ENCODE measurements around the gene CDH20.
"Not testable (repeated sequence)": the region's sequence is repeated elsewhere in the genome, so short reads cannot be mapped to it uniquely, and the experiment has no call there.

CDH20 gene

GRCh38 chr18:61340148-61340547, 6.9 kb downstream of the CDH20 start:
- no peak for DNase-seq (ENCODE audit: extremely low read depth in 1 of 2, low read depth in 1 of 2)

- DNase-seq (ENCODE audit: extremely low read depth in 1 of 2, low read depth in 1 of 2), result no peak
These were observed 15.0 kb downstream of the CDH20 start for GRCh38 chr18:61348230-61348629.

GRCh38 chr18:61350578-61350977, 17.3 kb downstream of the CDH20 start:
- no peak for DNase-seq (ENCODE audit: extremely low read depth in 1 of 2, low read depth in 1 of 2)

GRCh38 chr18:61352059-61352458, 18.8 kb downstream of the CDH20 start:
- no peak for DNase-seq (ENCODE audit: extremely low read depth in 1 of 2, low read depth in 1 of 2)

- DNase-seq (ENCODE audit: extremely low read depth in 1 of 2, low read depth in 1 of 2), result no peak
These were observed 19.4 kb downstream of the CDH20 start for GRCh38 chr18:61352611-61353010.

GRCh38 chr18:61360404-61361383, 27.5 kb downstream of the CDH20 start:
- no peak for DNase-seq (ENCODE audit: extremely low read depth in 1 of 2, low read depth in 1 of 2)

GRCh38 chr18:61362511-61362910, 29.3 kb downstream of the CDH20 start:
- DNase-seq (ENCODE audit: extremely low read depth in 1 of 2, low read depth in 1 of 2), result no peak

GRCh38 chr18:61364953-61365352, 31.7 kb downstream of the CDH20 start:
- no peak for DNase-seq (ENCODE audit: extremely low read depth in 1 of 2, low read depth in 1 of 2)

- DNase-seq (ENCODE audit: extremely low read depth in 1 of 2, low read depth in 1 of 2), result no peak
These were observed 34.8 kb downstream of the CDH20 start for GRCh38 chr18:61368001-61368400.

- DNase-seq (ENCODE audit: extremely low read depth in 1 of 2, low read depth in 1 of 2), result not testable (repeated sequence)
These were observed 36.4 kb downstream of the CDH20 start for GRCh38 chr18:61369671-61370070.

- no peak for DNase-seq (ENCODE audit: extremely low read depth in 1 of 2, low read depth in 1 of 2)
These were observed 37.9 kb downstream of the CDH20 start for GRCh38 chr18:61371111-61371510.

- no peak for DNase-seq (ENCODE audit: extremely low read depth in 1 of 2, low read depth in 1 of 2)
These were observed 46.6 kb downstream of the CDH20 start for GRCh38 chr18:61379827-61380226.

- no peak for DNase-seq (ENCODE audit: extremely low read depth in 1 of 2, low read depth in 1 of 2)
These were observed 54.8 kb downstream of the CDH20 start for GRCh38 chr18:61388010-61388409.

GRCh38 chr18:61394983-61395382, 61.8 kb downstream of the CDH20 start:
- no peak for DNase-seq (ENCODE audit: extremely low read depth in 1 of 2, low read depth in 1 of 2)

- DNase-seq (ENCODE audit: extremely low read depth in 1 of 2, low read depth in 1 of 2), result no peak
These were observed 64.0 kb downstream of the CDH20 start for GRCh38 chr18:61397222-61397621.

- DNase-seq (ENCODE audit: extremely low read depth in 1 of 2, low read depth in 1 of 2), result no peak
These were observed 65.9 kb downstream of the CDH20 start for GRCh38 chr18:61398961-61399705.

- no peak for DNase-seq (ENCODE audit: extremely low read depth in 1 of 2, low read depth in 1 of 2)
These were observed 66.9 kb downstream of the CDH20 start for GRCh38 chr18:61400016-61400635.

GRCh38 chr18:61400716-61401115, 67.5 kb downstream of the CDH20 start:
- no peak for DNase-seq (ENCODE audit: extremely low read depth in 1 of 2, low read depth in 1 of 2)

GRCh38 chr18:61402726-61403125, 69.5 kb downstream of the CDH20 start:
- no peak for DNase-seq (ENCODE audit: extremely low read depth in 1 of 2, low read depth in 1 of 2)

- no peak for DNase-seq (ENCODE audit: extremely low read depth in 1 of 2, low read depth in 1 of 2)
These were observed 80.2 kb downstream of the CDH20 start for GRCh38 chr18:61413396-61413795.

GRCh38 chr18:61414086-61414485, 80.9 kb downstream of the CDH20 start:
- no peak for DNase-seq (ENCODE audit: extremely low read depth in 1 of 2, low read depth in 1 of 2)
